NCI-H69 (cell line): ENCODE results near the gene CAP1.
"Not testable (repeated sequence)": the region's sequence is repeated elsewhere in the genome, so short reads cannot be mapped to it uniquely, and the experiment has no call there.

Experiments
- DNase-seq: peaks from one replicate; lab custom pipeline; 2025; lab: John Stamatoyannopoulos, UW

The CAP1 gene

DNA sequence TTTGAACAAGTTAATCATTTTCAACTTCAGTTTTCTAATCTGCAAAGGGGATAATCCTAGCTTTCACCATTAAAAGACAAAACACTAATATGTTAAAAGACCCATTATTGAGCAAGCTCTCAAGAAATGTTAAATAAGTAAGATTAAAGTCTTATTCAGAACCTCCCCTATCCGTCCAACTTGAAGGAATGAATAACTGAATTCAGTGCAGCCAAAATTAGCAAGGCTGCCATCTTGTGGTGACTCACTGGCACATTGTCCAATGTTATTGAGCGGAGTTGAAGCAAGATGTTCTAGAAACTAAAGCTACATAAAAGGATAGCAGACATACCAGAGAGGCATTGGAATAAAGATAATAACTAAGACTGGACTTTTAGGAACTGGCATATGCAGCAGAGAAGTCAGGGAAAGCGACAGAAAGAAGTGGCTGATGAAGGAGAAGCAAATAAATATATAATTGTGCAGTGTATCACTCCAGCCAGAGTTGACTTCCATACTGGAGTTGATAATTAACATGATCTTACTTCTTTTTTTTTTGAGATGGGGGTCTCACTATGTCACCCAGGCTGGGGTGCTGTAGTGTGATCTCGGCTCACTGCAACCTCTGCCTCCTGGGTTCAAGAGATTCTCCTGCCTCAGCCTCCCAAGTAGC, 8.2 kb upstream of the CAP1 start:
- peak; percentile 47 for DNase-seq

- DNase-seq = no peak
Observed at GRCh38 chr1:40034869-40035268, 5.7 kb upstream of the CAP1 start.

- DNase-seq = no peak
Observed at GRCh38 chr1:40036574-40036973, 4.0 kb upstream of the CAP1 start.

DNA sequence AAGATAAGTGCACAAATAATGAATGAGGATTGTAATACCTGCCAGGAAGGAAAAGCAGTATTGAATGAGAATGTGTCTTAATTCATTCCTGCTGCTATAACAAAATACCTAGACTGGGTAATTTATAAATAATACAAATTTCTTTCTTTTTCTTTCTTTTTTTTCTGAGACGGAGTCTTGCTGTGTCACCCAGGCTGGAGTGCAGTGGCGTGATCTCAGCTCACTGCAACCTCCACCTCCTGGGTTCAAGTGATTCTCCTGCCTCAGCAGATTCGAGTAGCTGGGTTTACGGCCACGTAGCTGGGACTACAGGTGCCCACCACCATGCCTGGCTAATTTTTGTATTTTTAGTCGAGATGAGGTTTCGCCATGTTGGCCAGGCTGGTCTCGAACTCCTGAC, 3.3 kb upstream of the CAP1 start:
- not testable (repeated sequence) for DNase-seq

- DNase-seq = no peak
Observed at GRCh38 chr1:40038697-40039096, 1.8 kb upstream of the CAP1 start.

GRCh38 chr1:40039245-40039756, 1.2 kb upstream of the CAP1 start:
- peak; percentile 64 for DNase-seq

- peak; percentile 81 for DNase-seq
Observed at GRCh38 chr1:40039757-40040510, 595 bp upstream of the CAP1 start.

GRCh38 chr1:40041466-40041838, 923 bp downstream of the CAP1 start:
- DNase-seq = peak; percentile 12

- no peak for DNase-seq
Observed at GRCh38 chr1:40042341-40042740, 1.8 kb downstream of the CAP1 start.

DNA sequence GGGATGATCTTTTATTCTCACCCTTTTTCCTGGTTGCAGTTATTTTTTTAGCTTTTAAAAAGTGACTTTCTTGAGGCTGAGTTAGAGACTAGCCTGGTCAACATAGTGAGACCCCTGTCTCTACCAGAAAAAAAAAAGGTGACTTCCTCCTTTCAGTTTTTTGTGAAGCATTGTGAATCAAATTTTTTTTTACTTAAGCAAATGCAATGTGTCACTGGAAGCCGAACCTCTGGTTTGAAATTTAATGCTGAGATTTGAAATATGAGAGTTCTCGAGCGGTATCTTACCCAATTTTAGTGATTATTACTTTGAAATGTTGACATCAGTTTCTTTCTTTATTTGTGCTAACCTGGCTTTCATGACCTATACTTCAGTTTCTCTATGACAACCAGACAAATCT, 3.6 kb downstream of the CAP1 start:
- DNase-seq = no peak

DNA sequence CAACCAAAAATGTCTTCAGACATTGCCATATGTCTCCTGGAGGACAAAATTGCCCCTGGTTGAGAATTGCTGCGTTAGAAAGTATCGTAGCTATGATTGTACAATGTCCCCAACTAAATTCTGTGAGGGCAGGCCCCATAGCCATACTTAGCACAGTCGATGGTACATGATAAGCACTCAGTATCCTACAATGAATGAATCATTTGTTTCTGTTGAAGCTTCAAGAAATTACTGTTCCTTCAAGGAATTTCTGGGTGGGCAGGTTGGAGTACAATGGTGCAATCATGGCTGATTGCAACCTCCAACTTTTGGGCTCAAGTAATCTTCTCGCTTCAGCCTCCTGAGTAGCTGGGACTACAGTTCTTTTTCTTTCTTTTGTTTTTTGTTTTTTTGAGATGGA, 4.7 kb downstream of the CAP1 start:
- DNase-seq = no peak

DNA sequence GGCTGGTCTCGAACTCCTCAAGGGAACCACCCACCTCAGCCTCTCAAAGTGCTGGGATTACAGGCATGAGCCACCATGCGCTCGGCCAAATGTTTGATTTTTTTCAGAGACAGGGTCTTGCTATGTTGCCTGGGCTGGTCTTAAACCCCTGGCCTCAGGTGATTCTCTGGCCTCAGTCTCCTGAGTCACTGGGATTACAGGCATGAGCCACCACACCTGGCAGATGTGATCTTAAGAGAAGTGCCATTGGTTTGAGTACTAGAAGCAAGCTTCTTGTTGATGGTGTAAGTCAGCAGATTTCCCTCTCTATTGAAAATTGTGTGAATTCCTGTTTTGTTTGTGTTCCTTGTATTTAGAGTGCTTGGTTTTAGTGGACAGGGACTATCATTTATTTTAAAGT, 5.2 kb downstream of the CAP1 start:
- no peak for DNase-seq

DNA sequence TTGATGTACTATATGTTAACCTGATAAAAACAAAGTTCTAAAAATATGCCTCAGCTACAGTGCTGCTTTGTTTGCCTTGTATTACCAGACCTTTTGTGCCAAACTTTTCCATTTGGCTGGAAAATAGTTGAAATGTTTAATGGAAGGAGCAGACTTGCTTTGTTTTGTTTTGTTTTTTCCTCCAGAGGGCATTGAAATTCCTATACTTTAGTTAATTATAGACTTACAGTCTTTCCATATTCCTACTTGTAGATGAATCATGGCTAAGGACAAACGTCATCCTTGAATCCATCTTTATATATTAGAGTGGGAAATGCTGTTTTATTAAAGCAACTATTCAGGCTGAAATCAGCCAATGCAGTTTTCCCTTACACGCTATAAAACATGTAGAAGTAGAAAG, 6.7 kb downstream of the CAP1 start:
- DNase-seq = no peak

DNA sequence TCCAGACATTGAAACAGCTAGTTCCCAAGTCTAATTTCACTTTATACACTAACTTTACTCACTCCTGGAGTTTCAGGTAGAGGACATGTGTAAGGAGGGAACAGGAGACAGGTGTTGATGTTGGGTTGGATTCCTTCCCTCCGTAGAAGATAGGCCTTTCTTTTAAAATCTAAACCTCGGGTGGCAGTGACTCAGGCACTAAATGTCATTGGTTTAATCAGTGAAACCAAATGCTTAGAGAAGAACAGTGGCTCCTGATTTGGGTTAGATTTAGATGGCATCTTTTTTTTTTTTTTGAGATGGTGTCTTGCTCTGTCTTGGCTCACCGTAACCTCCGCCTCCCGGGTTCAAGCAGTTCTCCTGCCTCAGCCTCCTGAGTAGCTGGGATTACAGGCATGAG, 7.2 kb downstream of the CAP1 start:
- no peak for DNase-seq

GRCh38 chr1:40049725-40050124, 9.2 kb downstream of the CAP1 start:
- DNase-seq = no peak

GRCh38 chr1:40050863-40051262, 10.3 kb downstream of the CAP1 start:
- DNase-seq = no peak

GRCh38 chr1:40053138-40053887, 12.8 kb downstream of the CAP1 start:
- DNase-seq = no peak

DNA sequence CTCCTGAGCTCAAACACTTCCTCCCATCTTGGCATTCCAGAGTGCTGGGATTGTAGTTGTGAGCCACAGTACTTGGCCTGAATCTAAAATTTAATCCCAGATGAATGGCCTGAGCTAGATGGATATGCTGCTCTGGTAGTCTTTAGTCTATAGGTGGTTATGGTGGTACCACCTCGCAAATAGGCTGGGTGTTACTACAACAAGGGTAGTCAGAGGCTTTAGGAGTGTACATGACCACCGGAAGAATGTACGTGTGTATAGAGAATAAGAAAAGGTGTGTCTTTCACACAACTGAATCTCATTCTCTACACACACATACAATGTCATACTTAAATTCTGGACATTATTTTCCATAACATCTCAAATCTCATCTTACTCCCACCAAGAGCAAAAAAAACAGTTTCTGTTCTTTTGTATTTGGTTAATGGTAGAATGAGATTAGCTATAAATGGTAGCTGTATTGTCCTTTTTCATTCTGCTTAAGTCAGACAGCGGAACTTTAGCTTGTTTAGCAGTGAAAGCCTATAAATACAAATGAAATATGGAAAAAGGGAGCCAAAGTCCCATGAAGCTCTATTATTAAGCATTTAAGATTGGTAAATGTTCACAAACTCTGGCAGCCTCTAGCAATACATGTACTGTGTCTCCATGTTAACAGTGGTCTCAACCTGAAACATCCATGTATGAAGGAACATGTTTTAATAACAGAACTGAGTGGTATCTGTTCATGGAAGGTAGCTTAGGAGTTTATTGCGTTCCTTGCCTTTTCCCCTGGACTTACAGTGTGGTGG, 16.2 kb downstream of the CAP1 start:
- no peak for DNase-seq

- no peak for DNase-seq
Observed at GRCh38 chr1:40057310-40058030, 16.9 kb downstream of the CAP1 start.

DNA sequence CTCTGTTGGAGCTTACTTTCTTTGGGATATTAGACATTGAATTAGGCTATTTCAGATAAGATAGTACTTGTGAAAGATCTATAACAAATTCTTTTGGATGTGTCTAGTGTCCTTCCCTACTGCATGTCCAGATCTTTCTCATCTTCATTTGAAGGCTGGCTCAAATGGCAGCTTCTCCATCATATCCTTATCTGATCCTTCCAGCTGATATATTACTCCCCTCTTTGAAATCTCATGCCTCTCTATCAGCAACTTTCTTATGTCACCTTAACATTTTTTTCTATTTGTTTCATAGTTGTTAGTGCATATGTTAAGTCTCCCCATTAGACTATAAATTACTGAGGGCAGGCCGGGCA, 17.5 kb downstream of the CAP1 start:
- DNase-seq = no peak
